ENCODE measurements around the gene ALOX5.
"Not testable (repeated sequence)": the region's sequence is repeated elsewhere in the genome, so short reads cannot be mapped to it uniquely, and the experiment has no call there.

ALOX5 gene

GRCh38 chr10:45409782-45410181 is 35.8 kb downstream of the ALOX5 start:
- in situ Hi-C loops (cut with MboI; ENCODE audit: low sequenced_read_pairs, unreplicated experiment), result no loop called here
- no peak for DNase-seq (ENCODE audit: low spot score)
- no peak for TF ChIP-seq CTCF (IDR thresholded peaks at IDR 0.05; ENCODE audit: borderline replicate concordance, control extremely low read depth, extremely low read depth, insufficient read depth, missing control alignments)

GRCh38 chr10:45410489-45410806 is 36.4 kb downstream of the ALOX5 start:
- in situ Hi-C loops (cut with MboI; ENCODE audit: low sequenced_read_pairs, unreplicated experiment), result no loop called here
- DNase-seq (ENCODE audit: low spot score), result no peak
- TF ChIP-seq CTCF (IDR thresholded peaks at IDR 0.05; ENCODE audit: borderline replicate concordance, control extremely low read depth, extremely low read depth, insufficient read depth, missing control alignments), result no peak

- no peak for TF ChIP-seq CTCF (IDR thresholded peaks at IDR 0.05; ENCODE audit: borderline replicate concordance, control extremely low read depth, extremely low read depth, insufficient read depth, missing control alignments)
- in situ Hi-C loops (cut with MboI; ENCODE audit: low sequenced_read_pairs, unreplicated experiment), result no loop called here
- DNase-seq (ENCODE audit: low spot score), result no peak
Measured at GRCh38 chr10:45410807-45411606, 37.0 kb downstream of the ALOX5 start.

- no peak for TF ChIP-seq CTCF (IDR thresholded peaks at IDR 0.05; ENCODE audit: borderline replicate concordance, control extremely low read depth, extremely low read depth, insufficient read depth, missing control alignments)
- in situ Hi-C loops (cut with MboI; ENCODE audit: low sequenced_read_pairs, unreplicated experiment), result no loop called here
- no peak for DNase-seq (ENCODE audit: low spot score)
Measured at GRCh38 chr10:45411607-45411940, 37.6 kb downstream of the ALOX5 start.

- in situ Hi-C loops (cut with MboI; ENCODE audit: low sequenced_read_pairs, unreplicated experiment); DNase-seq (ENCODE audit: low spot score): not testable (repeated sequence)
Measured at GRCh38 chr10:45415062-45415461, 41.0 kb downstream of the ALOX5 start.

GRCh38 chr10:45416603-45417002 is 42.6 kb downstream of the ALOX5 start:
- TF ChIP-seq CTCF (IDR thresholded peaks at IDR 0.05; ENCODE audit: borderline replicate concordance, control extremely low read depth, extremely low read depth, insufficient read depth, missing control alignments), result no peak
- in situ Hi-C loops (cut with MboI; ENCODE audit: low sequenced_read_pairs, unreplicated experiment), result no loop called here
- DNase-seq (ENCODE audit: low spot score), result no peak

- no peak for DNase-seq (ENCODE audit: low spot score)
- in situ Hi-C loops (cut with MboI; ENCODE audit: low sequenced_read_pairs, unreplicated experiment), result no loop called here
- TF ChIP-seq CTCF (IDR thresholded peaks at IDR 0.05; ENCODE audit: borderline replicate concordance, control extremely low read depth, extremely low read depth, insufficient read depth, missing control alignments), result no peak
Measured at GRCh38 chr10:45417746-45418145, 43.7 kb downstream of the ALOX5 start.

Measured in GM13976 (cell line).